ENCODE data around the gene SH3PXD2A.
A peak's percentile ranks its signal among the peaks of the same experiment; 100 is the strongest.

The SH3PXD2A gene

GRCh38 chr10:103690281-103690680, 165.1 kb downstream of the SH3PXD2A start:
- no peaks in the 10 kb centered on the region for H3K9me3 ChIP-seq (ENCODE audit: control insufficient read depth in 2 of 2, low read length in 2 of 2)
- H3K4me3 ChIP-seq (ENCODE audit: low read length in 2 of 2) = no peak overlapping the region
- peaks cover 33 to 42% of the 10 kb centered on the region in 2 donors for H3K4me1 ChIP-seq (ENCODE audit: control insufficient read depth in 2 of 2, insufficient read depth in 2 of 2, low read length in 2 of 2)
- no peaks in the 10 kb centered on the region for H3K36me3 ChIP-seq (ENCODE audit: control insufficient read depth in 2 of 2, insufficient read depth in 2 of 2, low read length in 2 of 2)
- no peaks in the 10 kb centered on the region for H3K27me3 ChIP-seq (ENCODE audit: control insufficient read depth in 2 of 2, insufficient read depth in 2 of 2, low read length in 2 of 2)
- no peak overlapping the region for H3K27ac ChIP-seq (ENCODE audit: low read depth in 2 of 2, low read length in 2 of 2)
- H3K9ac ChIP-seq (ENCODE audit: low read depth in 1 of 2, low read length in 2 of 2) = no peak overlapping the region

DNA sequence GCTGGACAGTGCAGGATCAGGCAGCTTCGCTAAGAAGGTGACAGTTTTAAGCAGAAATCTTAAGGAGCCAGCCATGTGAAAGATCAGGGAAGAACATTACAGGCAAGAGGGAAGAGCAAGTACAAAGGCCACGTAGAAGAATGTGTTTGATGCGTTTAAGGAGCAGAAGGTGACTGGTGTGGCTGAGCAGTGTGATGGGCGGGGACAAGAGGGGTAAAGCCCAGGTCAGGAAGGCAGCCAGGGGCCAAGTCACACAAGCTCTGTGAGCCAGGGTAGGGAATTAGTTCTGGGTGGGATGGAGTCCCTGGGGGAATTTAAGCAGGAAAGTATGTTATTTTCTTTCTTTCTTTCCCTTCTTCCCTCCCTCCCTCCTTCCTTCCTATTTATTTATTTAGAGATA, 166.9 kb downstream of the SH3PXD2A start:
- Histone ChIP-seq H3K27ac (ENCODE audit: low read depth in 2 of 2, low read length in 2 of 2) (peak overlapping the region in 1 of 2 donors; percentile 46), H3K27me3 (ENCODE audit: control insufficient read depth in 2 of 2, insufficient read depth in 2 of 2, low read length in 2 of 2) (no peaks in the 10 kb centered on the region)

DNA sequence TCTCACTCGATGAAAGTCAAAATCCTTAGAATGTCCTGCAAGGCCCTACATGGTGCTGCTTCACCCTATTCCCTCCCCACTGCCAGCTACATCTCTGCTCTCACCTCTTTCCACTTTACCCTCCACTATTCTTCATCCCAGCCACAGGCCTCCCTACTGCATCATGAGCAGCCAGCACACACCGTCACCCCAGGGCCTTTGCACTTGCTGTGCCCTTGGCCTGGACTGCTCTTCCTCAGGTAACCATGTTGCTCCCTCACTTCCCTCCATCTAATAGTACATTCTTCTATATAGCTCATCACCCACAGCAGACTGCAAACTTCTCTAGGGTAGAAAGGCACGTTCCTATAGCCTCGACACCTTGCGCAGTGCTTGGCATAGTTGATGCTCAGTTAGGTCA, 167.7 kb downstream of the SH3PXD2A start:
- Histone ChIP-seq H3K4me3 (ENCODE audit: low read length in 2 of 2) (no peak overlapping the region), H3K27ac (ENCODE audit: low read depth in 2 of 2, low read length in 2 of 2) (no peak overlapping the region), H3K27me3 (ENCODE audit: control insufficient read depth in 2 of 2, insufficient read depth in 2 of 2, low read length in 2 of 2) (no peaks in the 10 kb centered on the region), H3K36me3 (ENCODE audit: control insufficient read depth in 2 of 2, insufficient read depth in 2 of 2, low read length in 2 of 2) (no peaks in the 10 kb centered on the region), H3K9ac (ENCODE audit: low read depth in 1 of 2, low read length in 2 of 2) (no peak overlapping the region), H3K4me1 (ENCODE audit: control insufficient read depth in 2 of 2, insufficient read depth in 2 of 2, low read length in 2 of 2) (peaks cover 23 to 30% of the 10 kb centered on the region in 2 donors), H3K9me3 (ENCODE audit: control insufficient read depth in 2 of 2, low read length in 2 of 2) (no peaks in the 10 kb centered on the region)

More for the DNA sequence above, 166.9 kb downstream of the SH3PXD2A start:
- Histone ChIP-seq H3K4me1 (ENCODE audit: control insufficient read depth in 2 of 2, insufficient read depth in 2 of 2, low read length in 2 of 2) (peaks cover 25 to 29% of the 10 kb centered on the region in 2 donors), H3K4me3 (ENCODE audit: low read length in 2 of 2) (no peak overlapping the region), H3K36me3 (ENCODE audit: control insufficient read depth in 2 of 2, insufficient read depth in 2 of 2, low read length in 2 of 2) (no peaks in the 10 kb centered on the region), H3K9ac (ENCODE audit: low read depth in 1 of 2, low read length in 2 of 2) (no peak overlapping the region), H3K9me3 (ENCODE audit: control insufficient read depth in 2 of 2, low read length in 2 of 2) (no peaks in the 10 kb centered on the region)

GRCh38 chr10:103687172-103687571, 168.2 kb downstream of the SH3PXD2A start:
- Histone ChIP-seq H3K9ac (ENCODE audit: low read depth in 1 of 2, low read length in 2 of 2) (no peak overlapping the region), H3K27ac (ENCODE audit: low read depth in 2 of 2, low read length in 2 of 2) (no peak overlapping the region)

DNA sequence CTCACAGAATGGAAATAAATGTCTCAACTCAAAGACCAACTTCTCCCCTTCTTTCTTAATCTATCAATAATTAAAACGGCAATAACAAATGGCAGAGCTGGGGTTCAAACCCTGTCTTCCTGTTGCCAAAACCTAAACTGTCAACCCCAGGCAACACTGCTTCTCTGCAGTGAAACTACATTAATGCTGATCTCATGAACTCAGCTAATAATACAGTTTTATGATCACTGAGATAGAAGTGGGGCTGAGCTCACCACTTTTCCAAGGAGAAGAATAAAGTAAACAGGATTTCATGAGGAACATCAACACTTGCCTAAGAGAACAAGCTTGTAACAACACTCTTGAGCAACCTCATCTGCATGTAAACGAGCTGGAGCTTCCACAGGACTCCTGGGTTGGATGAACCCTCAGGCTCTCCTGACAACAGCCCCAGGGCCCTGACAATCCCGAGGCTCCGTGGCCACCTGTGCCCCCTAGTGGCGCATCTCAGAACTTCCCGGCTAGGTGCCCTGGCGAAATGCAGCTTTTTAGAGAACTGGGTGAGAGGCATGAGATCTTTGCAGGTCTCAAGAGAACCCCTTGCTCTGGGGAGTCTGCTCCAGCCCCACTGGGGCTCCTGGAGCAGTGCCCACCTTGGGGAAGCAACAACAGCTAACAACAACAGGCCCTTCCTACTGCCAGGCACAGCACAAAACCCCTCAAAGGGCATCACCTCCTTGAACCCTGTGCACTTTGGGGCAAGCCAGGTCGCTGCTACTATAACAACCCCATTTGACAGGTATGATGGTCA, 169.3 kb downstream of the SH3PXD2A start:
- peak overlapping the region in 1 of 2 donors; percentile 21 for H3K9ac ChIP-seq (ENCODE audit: low read depth in 1 of 2, low read length in 2 of 2)
- H3K36me3 ChIP-seq (ENCODE audit: control insufficient read depth in 2 of 2, insufficient read depth in 2 of 2, low read length in 2 of 2) = peaks cover 0 to 3% of the 10 kb centered on the region in 2 donors
- no peaks in the 10 kb centered on the region for H3K27me3 ChIP-seq (ENCODE audit: control insufficient read depth in 2 of 2, insufficient read depth in 2 of 2, low read length in 2 of 2)
- H3K9me3 ChIP-seq (ENCODE audit: control insufficient read depth in 2 of 2, low read length in 2 of 2) = no peaks in the 10 kb centered on the region
- no peak overlapping the region for H3K4me3 ChIP-seq (ENCODE audit: low read length in 2 of 2)
- peak overlapping the region; percentile 63 to 64 for H3K27ac ChIP-seq (ENCODE audit: low read depth in 2 of 2, low read length in 2 of 2)
- peaks cover 23 to 25% of the 10 kb centered on the region in 2 donors for H3K4me1 ChIP-seq (ENCODE audit: control insufficient read depth in 2 of 2, insufficient read depth in 2 of 2, low read length in 2 of 2)

More at GRCh38 chr10:103687172-103687571, 168.2 kb downstream of the SH3PXD2A start:
- no peaks in the 10 kb centered on the region for H3K9me3 ChIP-seq (ENCODE audit: control insufficient read depth in 2 of 2, low read length in 2 of 2)
- peaks cover 0 to under 1% of the 10 kb centered on the region in 2 donors for H3K36me3 ChIP-seq (ENCODE audit: control insufficient read depth in 2 of 2, insufficient read depth in 2 of 2, low read length in 2 of 2)
- no peak overlapping the region for H3K4me3 ChIP-seq (ENCODE audit: low read length in 2 of 2)
- H3K27me3 ChIP-seq (ENCODE audit: control insufficient read depth in 2 of 2, insufficient read depth in 2 of 2, low read length in 2 of 2) = no peaks in the 10 kb centered on the region
- H3K4me1 ChIP-seq (ENCODE audit: control insufficient read depth in 2 of 2, insufficient read depth in 2 of 2, low read length in 2 of 2) = peaks cover 23 to 30% of the 10 kb centered on the region in 2 donors

DNA sequence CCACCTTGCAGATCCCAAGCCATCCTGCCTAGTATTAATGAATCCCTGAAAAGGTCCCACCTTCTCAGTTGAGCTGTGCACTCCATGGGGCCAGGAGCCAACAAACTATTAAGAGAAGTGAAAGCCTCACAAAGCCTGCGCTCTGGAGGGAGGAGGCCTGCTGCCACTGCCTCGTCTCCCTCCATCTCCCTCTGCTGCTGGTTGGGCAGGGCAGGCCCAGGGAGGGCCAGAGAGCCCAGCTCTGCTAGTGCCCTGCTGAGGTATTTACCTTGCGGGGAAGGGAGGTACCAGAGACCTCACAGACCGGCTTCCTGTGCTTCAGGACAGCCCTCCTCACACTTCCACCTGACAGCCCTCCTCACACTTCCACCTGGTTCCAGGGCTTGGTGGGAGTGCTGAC, 171.5 kb downstream of the SH3PXD2A start:
- no peak overlapping the region for H3K9ac ChIP-seq (ENCODE audit: low read depth in 1 of 2, low read length in 2 of 2)
- H3K27me3 ChIP-seq (ENCODE audit: control insufficient read depth in 2 of 2, insufficient read depth in 2 of 2, low read length in 2 of 2) = no peaks in the 10 kb centered on the region
- H3K36me3 ChIP-seq (ENCODE audit: control insufficient read depth in 2 of 2, insufficient read depth in 2 of 2, low read length in 2 of 2) = peaks cover 0 to 5% of the 10 kb centered on the region in 2 donors
- no peaks in the 10 kb centered on the region for H3K9me3 ChIP-seq (ENCODE audit: control insufficient read depth in 2 of 2, low read length in 2 of 2)
- H3K4me3 ChIP-seq (ENCODE audit: low read length in 2 of 2) = no peak overlapping the region
- peaks cover 21% of the 10 kb centered on the region in 2 donors for H3K4me1 ChIP-seq (ENCODE audit: control insufficient read depth in 2 of 2, insufficient read depth in 2 of 2, low read length in 2 of 2)
- no peak overlapping the region for H3K27ac ChIP-seq (ENCODE audit: low read depth in 2 of 2, low read length in 2 of 2)

DNA sequence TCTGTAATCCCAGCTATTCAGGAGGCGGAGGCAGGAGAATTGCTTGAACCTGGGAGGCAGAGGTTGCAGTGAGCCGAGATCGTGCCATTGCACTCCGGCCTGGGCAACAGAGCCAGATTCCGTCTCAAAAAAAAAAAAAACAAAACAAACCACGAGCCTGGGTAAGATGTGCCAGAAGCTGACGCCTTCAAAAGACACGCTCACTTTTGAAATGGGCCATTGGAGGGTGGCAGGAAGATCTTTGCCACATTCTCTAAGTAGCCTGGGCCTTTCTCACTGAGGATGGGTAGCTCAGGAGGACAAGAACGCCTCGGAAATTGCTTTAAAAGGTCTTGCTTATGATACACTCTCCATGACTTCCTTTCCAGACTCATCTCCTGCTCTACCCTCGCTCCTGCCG, 172.7 kb downstream of the SH3PXD2A start:
- Histone ChIP-seq H3K4me1 (ENCODE audit: control insufficient read depth in 2 of 2, insufficient read depth in 2 of 2, low read length in 2 of 2) (peaks cover 21 to 25% of the 10 kb centered on the region in 2 donors), H3K4me3 (ENCODE audit: low read length in 2 of 2) (no peak overlapping the region), H3K27ac (ENCODE audit: low read depth in 2 of 2, low read length in 2 of 2) (no peak overlapping the region), H3K36me3 (ENCODE audit: control insufficient read depth in 2 of 2, insufficient read depth in 2 of 2, low read length in 2 of 2) (peaks cover 3 to 7% of the 10 kb centered on the region in 2 donors), H3K9me3 (ENCODE audit: control insufficient read depth in 2 of 2, low read length in 2 of 2) (no peaks in the 10 kb centered on the region), H3K9ac (ENCODE audit: low read depth in 1 of 2, low read length in 2 of 2) (no peak overlapping the region), H3K27me3 (ENCODE audit: control insufficient read depth in 2 of 2, insufficient read depth in 2 of 2, low read length in 2 of 2) (no peaks in the 10 kb centered on the region)

- H3K9ac ChIP-seq (ENCODE audit: low read depth in 1 of 2, low read length in 2 of 2) = no peak overlapping the region
- H3K4me1 ChIP-seq (ENCODE audit: control insufficient read depth in 2 of 2, insufficient read depth in 2 of 2, low read length in 2 of 2) = peaks cover 23 to 29% of the 10 kb centered on the region in 2 donors
- no peaks in the 10 kb centered on the region for H3K9me3 ChIP-seq (ENCODE audit: control insufficient read depth in 2 of 2, low read length in 2 of 2)
- H3K36me3 ChIP-seq (ENCODE audit: control insufficient read depth in 2 of 2, insufficient read depth in 2 of 2, low read length in 2 of 2) = peaks cover 3 to 10% of the 10 kb centered on the region in 2 donors
- H3K27ac ChIP-seq (ENCODE audit: low read depth in 2 of 2, low read length in 2 of 2) = no peak overlapping the region
- H3K4me3 ChIP-seq (ENCODE audit: low read length in 2 of 2) = no peak overlapping the region
- H3K27me3 ChIP-seq (ENCODE audit: control insufficient read depth in 2 of 2, insufficient read depth in 2 of 2, low read length in 2 of 2) = no peaks in the 10 kb centered on the region
Observed at GRCh38 chr10:103681617-103682399, 173.6 kb downstream of the SH3PXD2A start.

DNA sequence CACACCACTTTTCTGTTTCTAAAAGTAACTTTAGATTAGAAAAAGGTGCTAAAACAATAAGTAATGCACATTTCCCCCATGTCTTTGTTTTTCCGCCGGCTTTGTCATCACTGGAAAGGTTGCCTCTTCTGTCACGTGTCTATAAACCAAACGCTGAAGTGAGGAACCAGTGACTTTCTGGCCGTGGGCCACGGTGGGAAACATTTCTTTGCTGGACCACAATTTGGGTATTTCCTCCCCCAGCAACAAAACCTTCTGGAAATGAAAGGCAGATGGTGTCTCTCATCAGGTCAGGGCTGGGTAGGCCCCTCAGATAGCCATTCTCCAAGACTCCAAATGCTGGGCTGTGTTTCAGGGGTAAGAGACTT, 174.5 kb downstream of the SH3PXD2A start:
- Histone ChIP-seq H3K9ac (ENCODE audit: low read depth in 1 of 2, low read length in 2 of 2) (no peak overlapping the region), H3K27me3 (ENCODE audit: control insufficient read depth in 2 of 2, insufficient read depth in 2 of 2, low read length in 2 of 2) (no peaks in the 10 kb centered on the region), H3K4me1 (ENCODE audit: control insufficient read depth in 2 of 2, insufficient read depth in 2 of 2, low read length in 2 of 2) (peaks cover 20 to 25% of the 10 kb centered on the region in 2 donors), H3K36me3 (ENCODE audit: control insufficient read depth in 2 of 2, insufficient read depth in 2 of 2, low read length in 2 of 2) (peaks cover 3 to 10% of the 10 kb centered on the region in 2 donors), H3K9me3 (ENCODE audit: control insufficient read depth in 2 of 2, low read length in 2 of 2) (no peaks in the 10 kb centered on the region), H3K4me3 (ENCODE audit: low read length in 2 of 2) (no peak overlapping the region), H3K27ac (ENCODE audit: low read depth in 2 of 2, low read length in 2 of 2) (no peak overlapping the region)

Data from mucosa of rectum (tissue), 2 donors.